Measurements from ENCODE around the gene POTEI.
"Not testable (repeated sequence)": the region's sequence is repeated elsewhere in the genome, so short reads cannot be mapped to it uniquely, and the experiment has no call there.

GRCh38 chr2:130531225-130531624 lies 22.1 kb upstream of the POTEI start:
- not testable (repeated sequence) for TF ChIP-seq CTCF (IDR thresholded peaks at IDR 0.05; ENCODE audit: low read depth, low read length); POLR2A (IDR thresholded peaks at IDR 0.05; ENCODE audit: extremely low read depth, insufficient read length); MAX (IDR thresholded peaks at IDR 0.05; ENCODE audit: low read depth, low read length)

Measured in NB4 (cell line).